Measurements from ENCODE around the gene PACRG. TPM values are rescaled to one million over a fixed set of nuclear protein-coding genes. Genes with fewer than 3 reads are reported as not detected.

The PACRG gene
- total RNA-seq, 1 donor, result 1.4 TPM

- Histone ChIP-seq H4K20me1 (ENCODE audit: insufficient read depth, low read length) (no peaks in the 10 kb centered on the region), H2AFZ (ENCODE audit: low read length) (no peak overlapping the region), H3K9me3 (ENCODE audit: low read depth, low read length) (no peaks in the 10 kb centered on the region), H3K36me3 (ENCODE audit: insufficient read depth, low read length) (no peaks in the 10 kb centered on the region), H3K4me3 (ENCODE audit: insufficient read depth, low read length) (no peak overlapping the region), H3K4me2 (ENCODE audit: insufficient read depth, low read length) (no peak overlapping the region), H3K79me2 (ENCODE audit: insufficient read depth, low read length) (no peaks in the 10 kb centered on the region), H3K27me3 (ENCODE audit: insufficient read depth, low read length) (no peaks in the 10 kb centered on the region), H3K27ac (ENCODE audit: low read depth, low read length) (no peak overlapping the region), H3K4me1 (ENCODE audit: insufficient read depth, low read length) (no peaks in the 10 kb centered on the region)
- TF ChIP-seq CTCF (IDR thresholded peaks at IDR 0.05; ENCODE audit: extremely low read depth, low read depth, low read length), result no peak
- no peak for DNase-seq (ENCODE audit: insufficient read length, low spot score, missing footprints)
Observed at GRCh38 chr6:162913206-162913605, 185.4 kb downstream of the PACRG start.

- Histone ChIP-seq H3K9me3 (ENCODE audit: low read depth, low read length) (no peaks in the 10 kb centered on the region), H3K4me2 (ENCODE audit: insufficient read depth, low read length) (no peak overlapping the region), H3K79me2 (ENCODE audit: insufficient read depth, low read length) (no peaks in the 10 kb centered on the region), H2AFZ (ENCODE audit: low read length) (no peak overlapping the region), H3K27ac (ENCODE audit: low read depth, low read length) (no peak overlapping the region), H3K27me3 (ENCODE audit: insufficient read depth, low read length) (no peaks in the 10 kb centered on the region), H3K4me3 (ENCODE audit: insufficient read depth, low read length) (no peak overlapping the region), H3K36me3 (ENCODE audit: insufficient read depth, low read length) (no peaks in the 10 kb centered on the region), H3K4me1 (ENCODE audit: insufficient read depth, low read length) (no peaks in the 10 kb centered on the region), H4K20me1 (ENCODE audit: insufficient read depth, low read length) (no peaks in the 10 kb centered on the region)
- no peak for TF ChIP-seq CTCF (IDR thresholded peaks at IDR 0.05; ENCODE audit: extremely low read depth, low read depth, low read length)
- DNase-seq (ENCODE audit: insufficient read length, low spot score, missing footprints), result no peak
Observed at GRCh38 chr6:162917506-162917905, 189.7 kb downstream of the PACRG start.

GRCh38 chr6:162921062-162921461 is 193.3 kb downstream of the PACRG start:
- no peak for DNase-seq (ENCODE audit: insufficient read length, low spot score, missing footprints)
- no peaks in the 10 kb centered on the region for H3K27me3 ChIP-seq (ENCODE audit: insufficient read depth, low read length)
- H3K9me3 ChIP-seq (ENCODE audit: low read depth, low read length), result no peaks in the 10 kb centered on the region
- H3K4me3 ChIP-seq (ENCODE audit: insufficient read depth, low read length), result no peak overlapping the region
- no peaks in the 10 kb centered on the region for H4K20me1 ChIP-seq (ENCODE audit: insufficient read depth, low read length)
- no peak overlapping the region for H2AFZ ChIP-seq (ENCODE audit: low read length)
- H3K4me1 ChIP-seq (ENCODE audit: insufficient read depth, low read length), result no peaks in the 10 kb centered on the region
- TF ChIP-seq CTCF (IDR thresholded peaks at IDR 0.05; ENCODE audit: extremely low read depth, low read depth, low read length), result no peak
- H3K36me3 ChIP-seq (ENCODE audit: insufficient read depth, low read length), result no peaks in the 10 kb centered on the region
- no peak overlapping the region for H3K4me2 ChIP-seq (ENCODE audit: insufficient read depth, low read length)
- H3K79me2 ChIP-seq (ENCODE audit: insufficient read depth, low read length), result no peaks in the 10 kb centered on the region
- H3K27ac ChIP-seq (ENCODE audit: low read depth, low read length), result no peak overlapping the region

- Histone ChIP-seq H3K27ac (ENCODE audit: low read depth, low read length) (no peak overlapping the region), H3K36me3 (ENCODE audit: insufficient read depth, low read length) (no peaks in the 10 kb centered on the region), H2AFZ (ENCODE audit: low read length) (no peak overlapping the region), H3K4me3 (ENCODE audit: insufficient read depth, low read length) (no peak overlapping the region), H3K4me1 (ENCODE audit: insufficient read depth, low read length) (no peaks in the 10 kb centered on the region), H3K27me3 (ENCODE audit: insufficient read depth, low read length) (no peaks in the 10 kb centered on the region), H3K4me2 (ENCODE audit: insufficient read depth, low read length) (no peak overlapping the region), H3K9me3 (ENCODE audit: low read depth, low read length) (no peaks in the 10 kb centered on the region), H4K20me1 (ENCODE audit: insufficient read depth, low read length) (no peaks in the 10 kb centered on the region), H3K79me2 (ENCODE audit: insufficient read depth, low read length) (no peaks in the 10 kb centered on the region)
- no peak for TF ChIP-seq CTCF (IDR thresholded peaks at IDR 0.05; ENCODE audit: extremely low read depth, low read depth, low read length)
- no peak for DNase-seq (ENCODE audit: insufficient read length, low spot score, missing footprints)
Observed at GRCh38 chr6:162921510-162922040, 193.8 kb downstream of the PACRG start.
